Adrenal gland (tissue), 12 donors: ENCODE measurements around the gene NRXN3. TPM values are rescaled to one million over a fixed set of nuclear protein-coding genes. Genes with fewer than 3 reads are reported as not detected.

Source experiments
- DNase-seq, 7 donors: peaks; one replicate each; pipeline ENCODE4 v3.0.0-alpha.2; 2019 to 2020
- H3K27ac ChIP-seq, 5 donors: fragments of 200-600 bp; sonication (generic) in 4 of 5; 1 replicate in 3 of 5; 2 replicates in 2 of 5; pipeline versions ENCODE4 v1.5.1 to v1.8.0; 2016 to 2020; ENCODE audit warnings: mild to moderate bottlenecking in 1 of 5
- H3K27me3 ChIP-seq: fragments of 200-600 bp; 2 replicates; pipeline ENCODE4 v1.8.0; 2021
- H3K36me3 ChIP-seq, 2 donors: fragments of 200-600 bp; replicated peaks in 1 of 2; 1 replicate in 1 of 2; 2 replicates in 1 of 2; pipeline versions ENCODE4 v1.5.1 to v1.8.0; 2018 to 2022
- H3K4me1 ChIP-seq, 2 donors: fragments of 200-600 bp; replicated peaks in 1 of 2; 1 replicate in 1 of 2; 2 replicates in 1 of 2; pipeline versions ENCODE4 v1.5.1 to v1.8.0; 2018 to 2021
- H3K4me3 ChIP-seq, 4 donors: fragments of 200-600 bp; sonication (generic) in 3 of 4; one replicate each; pipeline ENCODE4 v1.5.1; 2016 to 2018
- H3K9me3 ChIP-seq, 3 donors: fragments of 200-600 bp; sonication (generic) in 1 of 3; replicated peaks in 1 of 3; 1 replicate in 2 of 3; 2 replicates in 1 of 3; pipeline versions ENCODE4 v1.5.1 to v1.8.0; 2016 to 2021
- POLR2A ChIP-seq, 2 donors: fragments of 450-650 bp; IDR thresholded peaks; one replicate each; pipeline ENCODE4 v1.6.1; 2017; ENCODE audit warnings: antibody characterized with exemption in 2 of 2, mild to moderate bottlenecking in 2 of 2, moderate library complexity in 1 of 2
- WGBS, 4 donors: extraction: QIAGEN DNeasy Blood & Tissue Kit in 2 of 4; methylation state at CpG; one replicate each; pipeline versions ENCODE4 v1.1.5 to v1.1.7; 2013 to 2017; 5-methylcytosine and 5-hydroxymethylcytosine counted together
- intact Hi-C, 2 donors: fragments of 100-400 bp; cut with DNase I; formaldehyde crosslinking; loops; one replicate each; pipeline versions ENCODE4 v1.14.1 to v1.15.0; 2022 to 2023
- polyA plus RNA-seq, 3 donors: library from polyadenylated mRNA; stranded (reverse); fragments of 200-250 nt in 2 of 3; fragments of 350-450 nt in 1 of 3; fragmentation: Illumina TruSeq in 1 of 3; extraction: RNeasy Lipid Tissue Mini Kit (QIAGEN cat#74804) in 1 of 3; gene quantifications; one replicate each; pipeline ENCODE4 v1.2.3, GENCODE V29; 2013 to 2014
- total RNA-seq, 9 donors: library from RNA; depleted of rRNA in 4 of 9; stranded (reverse); fragments of >200 nt in 4 of 9; fragments of 120-200 nt in 1 of 9; fragmentation: NEBNext Ultra II Directional in 1 of 9; extraction: Animal tissue kit (Norgen Biotek cat#: 25700) in 1 of 9; gene quantifications; one replicate each; pipeline versions ENCODE4 v1.1.0 to v1.2.4, GENCODE V29; 2013 to 2023
- TF ChIP-seq, protein P1 (sequence below), 6 experiments: fragments of 450-650 bp in 4 of 6; fragments of 200-600 bp in 2 of 6; sonication (generic) in 1 of 6; IDR thresholded peaks; 1 replicate in 5 of 6; 2 replicates in 1 of 6; pipeline versions ENCODE4 v1.5.1 to v1.8.0; 2016 to 2021; ENCODE audit warnings: antibody characterized with exemption in 6 of 6, mild to moderate bottlenecking in 2 of 6, moderate library complexity in 1 of 6
- donor health status: healthy with polysubstance abuse.
- donor health status: Bipolar disorder and iron deficiency.
- donor health status: DM: yes; HTN: yes; CAD: no.
- donor health status: DM: no; HTN: no; CAD: no.
- donor health status: DM: no; HTN: no; CAD: no.
- donor health status: DM: yes; HTN: yes; CAD: no.

Gene NRXN3
- total and polyA plus RNA-seq, 12 donors: 0.09 to 8.5 (median 1.6) TPM

DNA sequence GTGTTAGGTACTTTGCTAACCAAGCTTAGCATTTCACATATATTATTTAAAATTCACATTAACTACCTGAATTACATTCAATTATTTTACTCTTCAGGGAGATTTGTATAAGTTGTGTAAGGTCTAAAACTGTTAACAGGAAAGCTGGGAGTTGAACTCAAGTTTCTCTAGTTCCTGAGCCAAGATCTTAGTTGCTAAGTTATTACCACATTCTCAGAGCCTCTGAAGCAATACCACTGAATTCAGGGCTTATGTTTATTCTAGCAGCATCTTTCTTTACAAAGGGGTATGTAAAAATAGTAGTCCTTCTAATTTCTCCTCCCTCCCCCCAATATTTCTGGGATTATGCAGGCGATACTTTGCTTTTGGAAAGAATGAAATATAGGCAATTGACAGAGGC is 1254.3 kb downstream of the NRXN3 start:
- intact Hi-C loops: no loop called here
- 84 to 93% (median 88%) methylated on average over 1 of the region's 1 CpG for WGBS, 4 donors
- no peak overlapping the region for H3K27ac ChIP-seq
- no peaks in the 10 kb centered on the region for H3K27me3 ChIP-seq
- TF ChIP-seq, protein P1, sequence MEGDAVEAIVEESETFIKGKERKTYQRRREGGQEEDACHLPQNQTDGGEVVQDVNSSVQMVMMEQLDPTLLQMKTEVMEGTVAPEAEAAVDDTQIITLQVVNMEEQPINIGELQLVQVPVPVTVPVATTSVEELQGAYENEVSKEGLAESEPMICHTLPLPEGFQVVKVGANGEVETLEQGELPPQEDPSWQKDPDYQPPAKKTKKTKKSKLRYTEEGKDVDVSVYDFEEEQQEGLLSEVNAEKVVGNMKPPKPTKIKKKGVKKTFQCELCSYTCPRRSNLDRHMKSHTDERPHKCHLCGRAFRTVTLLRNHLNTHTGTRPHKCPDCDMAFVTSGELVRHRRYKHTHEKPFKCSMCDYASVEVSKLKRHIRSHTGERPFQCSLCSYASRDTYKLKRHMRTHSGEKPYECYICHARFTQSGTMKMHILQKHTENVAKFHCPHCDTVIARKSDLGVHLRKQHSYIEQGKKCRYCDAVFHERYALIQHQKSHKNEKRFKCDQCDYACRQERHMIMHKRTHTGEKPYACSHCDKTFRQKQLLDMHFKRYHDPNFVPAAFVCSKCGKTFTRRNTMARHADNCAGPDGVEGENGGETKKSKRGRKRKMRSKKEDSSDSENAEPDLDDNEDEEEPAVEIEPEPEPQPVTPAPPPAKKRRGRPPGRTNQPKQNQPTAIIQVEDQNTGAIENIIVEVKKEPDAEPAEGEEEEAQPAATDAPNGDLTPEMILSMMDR (IDR thresholded peaks at IDR 0.05): no peak
- no peak for TF ChIP-seq POLR2A (IDR thresholded peaks at IDR 0.05)
- H3K36me3 ChIP-seq: no peaks in the 10 kb centered on the region
- DNase-seq: no peak
- no peaks in the 10 kb centered on the region for H3K4me1 ChIP-seq
- H3K4me3 ChIP-seq: no peak overlapping the region
- no peaks in the 10 kb centered on the region for H3K9me3 ChIP-seq

DNA sequence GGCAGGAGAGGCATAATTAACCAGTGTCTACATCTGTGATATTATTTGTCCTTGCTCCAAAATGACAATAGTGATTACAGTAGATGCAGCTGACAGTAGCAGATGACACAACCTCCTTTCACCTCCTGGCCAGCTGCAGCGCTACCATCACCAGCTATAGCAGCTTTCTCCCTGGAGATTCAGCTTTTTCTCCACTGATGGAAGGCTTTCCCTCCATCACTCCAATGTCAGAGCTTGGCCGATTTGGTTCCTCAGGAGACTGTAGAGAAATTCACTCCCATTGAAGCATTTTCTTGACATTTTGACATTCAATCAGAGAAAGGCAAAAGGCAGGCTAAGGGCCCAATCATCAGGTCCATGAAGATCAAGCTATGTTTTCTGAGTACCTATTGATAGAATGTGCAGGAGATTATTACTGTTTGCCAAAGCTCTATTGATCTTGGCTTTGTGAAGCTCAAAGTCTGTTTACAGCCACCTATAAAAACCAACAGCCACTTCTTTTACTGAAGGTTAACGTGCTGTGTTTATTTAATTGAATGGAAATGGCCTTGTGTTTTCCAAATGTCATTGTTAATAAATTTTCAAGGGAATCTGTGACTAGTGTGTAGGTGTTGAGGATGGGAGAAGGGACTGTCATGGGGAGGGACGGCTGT is 1256.1 kb downstream of the NRXN3 start:
- no peaks in the 10 kb centered on the region for H3K9me3 ChIP-seq
- TF ChIP-seq, protein P1 (IDR thresholded peaks at IDR 0.05): no peak
- TF ChIP-seq POLR2A (IDR thresholded peaks at IDR 0.05): no peak
- 59 to 71% (median 65%) methylated on average over 4 of the region's 4 CpGs for WGBS, 4 donors
- H3K36me3 ChIP-seq: no peaks in the 10 kb centered on the region
- no peaks in the 10 kb centered on the region for H3K27me3 ChIP-seq
- no peaks in the 10 kb centered on the region for H3K4me1 ChIP-seq
- no peak for DNase-seq
- H3K4me3 ChIP-seq: no peak overlapping the region
- no peak overlapping the region for H3K27ac ChIP-seq
- intact Hi-C loops: no loop called here

DNA sequence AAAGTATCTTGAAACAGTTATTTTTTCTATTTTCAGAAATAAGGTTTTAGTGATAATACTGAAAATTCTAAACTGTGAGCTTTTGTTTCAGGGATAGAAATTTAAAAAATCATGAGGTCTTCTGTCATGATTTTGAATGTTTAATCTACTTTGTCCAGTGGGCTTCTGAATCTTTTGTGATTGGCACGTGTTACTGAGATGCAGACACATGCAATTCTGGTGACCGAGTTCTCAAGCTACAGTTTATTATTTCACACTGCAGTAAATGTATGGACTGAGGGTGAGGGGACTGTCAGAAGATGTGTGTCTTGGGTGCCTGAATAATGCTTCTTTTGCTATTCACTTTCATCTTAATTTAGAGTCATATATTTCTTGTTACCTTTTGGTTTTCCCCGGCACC is 1262.5 kb downstream of the NRXN3 start:
- Histone ChIP-seq H3K27ac (no peak overlapping the region), H3K4me1 (no peaks in the 10 kb centered on the region), H3K27me3 (no peaks in the 10 kb centered on the region), H3K4me3 (no peak overlapping the region), H3K9me3 (no peaks in the 10 kb centered on the region), H3K36me3 (no peaks in the 10 kb centered on the region)
- WGBS, 4 donors: 84 to 98% (median 88%) methylated on average over 3 of the region's 3 CpGs
- no peak for TF ChIP-seq POLR2A (IDR thresholded peaks at IDR 0.05)
- TF ChIP-seq, protein P1 (IDR thresholded peaks at IDR 0.05): no peak
- intact Hi-C loops: no loop called here
- no peak for DNase-seq

GRCh38 chr14:79436335-79436734 is 1266.2 kb downstream of the NRXN3 start:
- H3K9me3 ChIP-seq: no peaks in the 10 kb centered on the region
- H3K27me3 ChIP-seq: no peaks in the 10 kb centered on the region
- no peak for DNase-seq
- H3K36me3 ChIP-seq: no peaks in the 10 kb centered on the region
- H3K27ac ChIP-seq: no peak overlapping the region
- H3K4me1 ChIP-seq: no peaks in the 10 kb centered on the region
- no peak overlapping the region for H3K4me3 ChIP-seq
- no peak for TF ChIP-seq POLR2A (IDR thresholded peaks at IDR 0.05)
- TF ChIP-seq, protein P1 (IDR thresholded peaks at IDR 0.05): no peak
- intact Hi-C loops: no loop called here
- WGBS, 4 donors: 72 to 82% (median 75%) methylated on average over 1 of the region's 1 CpG
